Colonic mucosa (tissue), 4 donors: ENCODE measurements around the gene GPBP1L1. TPM values are rescaled to one million over a fixed set of nuclear protein-coding genes. Genes with fewer than 3 reads are reported as not detected.

Experiments used
- DNase-seq: peaks from one replicate; pipeline ENCODE4 v3.0.0-alpha.2; 2020
- H3K27ac ChIP-seq: fragments of 200-600 bp; one replicate; pipeline ENCODE4 v1.8.0; 2021
- H3K27me3 ChIP-seq: fragments of 200-600 bp; one replicate; pipeline ENCODE4 v1.8.0; 2021
- H3K36me3 ChIP-seq: fragments of 200-600 bp; one replicate; pipeline ENCODE4 v1.8.0; 2021
- H3K4me1 ChIP-seq: fragments of 200-600 bp; one replicate; pipeline ENCODE4 v1.8.0; 2021; ENCODE audit warnings: mild to moderate bottlenecking
- H3K4me3 ChIP-seq: fragments of 200-600 bp; one replicate; pipeline ENCODE4 v1.8.0; 2021
- H3K9ac ChIP-seq, 2 donors: one replicate each; pipeline ENCODE4 v1.7.0; 2013; ENCODE audit warnings: control low read depth in 2 of 2, low read depth in 2 of 2, low read length in 2 of 2
- H3K9me3 ChIP-seq: fragments of 200-600 bp; one replicate; pipeline ENCODE4 v1.8.0; 2021
- intact Hi-C: fragments of 100-400 bp; cut with DNase I; formaldehyde crosslinking; loops from one replicate; pipeline ENCODE4 v1.14.1; 2022
- total RNA-seq, 2 donors: library from RNA; stranded (reverse); fragmentation: NEBNext Ultra II Directional in 1 of 2; extraction: Animal tissue kit (Norgen Biotek cat#: 25700) in 1 of 2; gene quantifications; one replicate each; pipeline ENCODE4 v1.2.1, GENCODE V29; 2021
- TF ChIP-seq, protein P1 (sequence below): fragments of 200-600 bp; IDR thresholded peaks from one replicate; pipeline ENCODE4 v1.8.0; 2022; ENCODE audit warnings: antibody characterized with exemption, mild to moderate bottlenecking
- donor health status: healthy.
- donor health status: DM: no; HTN: no; CAD: no.
- donor health status: DM: no; HTN: no; CAD: no.

Gene GPBP1L1
- total RNA-seq, 2 donors from 2014 or later = 157 to 214 TPM

DNA sequence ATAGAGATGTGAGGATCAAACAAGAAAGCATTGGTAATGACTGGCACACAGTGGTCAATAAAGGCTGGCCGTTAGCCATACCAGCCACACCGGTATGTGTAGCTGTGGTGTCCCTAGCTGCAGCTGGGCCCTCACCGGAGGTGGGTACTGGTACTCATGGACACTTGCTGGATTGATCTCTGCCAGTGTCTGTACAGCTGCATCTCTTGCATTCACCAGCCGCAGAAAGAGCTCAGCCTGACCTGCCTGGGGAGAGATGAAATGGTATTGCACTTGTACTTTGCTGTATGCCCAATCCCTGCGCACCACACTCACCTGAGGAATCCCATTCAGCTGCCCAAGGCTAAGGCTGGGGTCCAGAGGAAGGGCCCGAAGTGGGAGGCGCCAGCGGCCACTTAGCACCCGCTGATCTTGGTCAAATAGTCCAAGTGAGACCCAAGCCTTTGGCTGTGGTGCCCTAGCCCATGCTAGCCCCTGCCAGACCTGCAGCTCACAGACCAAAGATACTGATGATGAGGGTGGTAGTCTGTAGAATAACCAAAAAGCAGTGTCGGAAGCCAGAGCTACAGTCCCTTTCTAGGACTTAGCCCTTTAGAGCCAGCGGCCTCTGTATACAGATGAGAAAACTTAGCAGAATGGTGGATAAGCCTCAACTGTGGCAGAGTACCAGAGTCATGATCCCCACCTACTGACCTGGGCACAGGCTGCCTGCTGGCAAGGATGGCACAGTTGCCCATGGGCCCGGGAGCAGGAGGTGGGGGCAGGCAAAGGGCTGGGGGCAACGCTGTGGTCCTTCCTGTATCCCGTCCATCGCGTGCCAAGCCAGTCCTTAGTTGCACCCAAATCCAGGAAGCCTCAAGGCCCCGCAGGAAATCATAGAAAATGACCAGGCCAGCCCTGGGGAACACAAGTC, 65.5 kb downstream of the GPBP1L1 start:
- no peaks in the 10 kb centered on the region for H3K27me3 ChIP-seq
- H3K4me3 ChIP-seq = no peak overlapping the region
- intact Hi-C loops = no loop called here
- H3K9me3 ChIP-seq = no peaks in the 10 kb centered on the region
- H3K4me1 ChIP-seq = no peaks in the 10 kb centered on the region
- no peak for DNase-seq
- TF ChIP-seq, protein P1, sequence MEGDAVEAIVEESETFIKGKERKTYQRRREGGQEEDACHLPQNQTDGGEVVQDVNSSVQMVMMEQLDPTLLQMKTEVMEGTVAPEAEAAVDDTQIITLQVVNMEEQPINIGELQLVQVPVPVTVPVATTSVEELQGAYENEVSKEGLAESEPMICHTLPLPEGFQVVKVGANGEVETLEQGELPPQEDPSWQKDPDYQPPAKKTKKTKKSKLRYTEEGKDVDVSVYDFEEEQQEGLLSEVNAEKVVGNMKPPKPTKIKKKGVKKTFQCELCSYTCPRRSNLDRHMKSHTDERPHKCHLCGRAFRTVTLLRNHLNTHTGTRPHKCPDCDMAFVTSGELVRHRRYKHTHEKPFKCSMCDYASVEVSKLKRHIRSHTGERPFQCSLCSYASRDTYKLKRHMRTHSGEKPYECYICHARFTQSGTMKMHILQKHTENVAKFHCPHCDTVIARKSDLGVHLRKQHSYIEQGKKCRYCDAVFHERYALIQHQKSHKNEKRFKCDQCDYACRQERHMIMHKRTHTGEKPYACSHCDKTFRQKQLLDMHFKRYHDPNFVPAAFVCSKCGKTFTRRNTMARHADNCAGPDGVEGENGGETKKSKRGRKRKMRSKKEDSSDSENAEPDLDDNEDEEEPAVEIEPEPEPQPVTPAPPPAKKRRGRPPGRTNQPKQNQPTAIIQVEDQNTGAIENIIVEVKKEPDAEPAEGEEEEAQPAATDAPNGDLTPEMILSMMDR = no peak
- H3K9ac ChIP-seq = no peak overlapping the region
- no peak overlapping the region for H3K27ac ChIP-seq
- H3K36me3 ChIP-seq = no peaks in the 10 kb centered on the region

- H3K27me3 ChIP-seq = no peaks in the 10 kb centered on the region
- TF ChIP-seq, protein P1 = no peak
- intact Hi-C loops = no loop called here
- H3K9me3 ChIP-seq = no peaks in the 10 kb centered on the region
- H3K4me3 ChIP-seq = no peak overlapping the region
- H3K36me3 ChIP-seq = no peaks in the 10 kb centered on the region
- H3K9ac ChIP-seq = no peak overlapping the region
- no peak overlapping the region for H3K27ac ChIP-seq
- no peaks in the 10 kb centered on the region for H3K4me1 ChIP-seq
- no peak for DNase-seq
Measured at GRCh38 chr1:45619149-45619921, 67.0 kb downstream of the GPBP1L1 start.

- Histone ChIP-seq H3K4me3 (no peak overlapping the region), H3K27ac (no peak overlapping the region), H3K9me3 (no peaks in the 10 kb centered on the region), H3K4me1 (no peaks in the 10 kb centered on the region), H3K9ac (no peak overlapping the region), H3K36me3 (no peaks in the 10 kb centered on the region), H3K27me3 (no peaks in the 10 kb centered on the region)
- DNase-seq = no peak
- intact Hi-C loops = no loop called here
- TF ChIP-seq, protein P1 = no peak
Measured at GRCh38 chr1:45617618-45618017, 68.7 kb downstream of the GPBP1L1 start.

- DNase-seq = no peak
- intact Hi-C loops = no loop called here
- Histone ChIP-seq H3K36me3 (no peaks in the 10 kb centered on the region), H3K4me1 (no peaks in the 10 kb centered on the region), H3K4me3 (no peak overlapping the region), H3K27me3 (no peaks in the 10 kb centered on the region), H3K9ac (no peak overlapping the region), H3K9me3 (no peaks in the 10 kb centered on the region), H3K27ac (no peak overlapping the region)
- TF ChIP-seq, protein P1 = no peak
Measured at GRCh38 chr1:45615885-45616284, 70.4 kb downstream of the GPBP1L1 start.

DNA sequence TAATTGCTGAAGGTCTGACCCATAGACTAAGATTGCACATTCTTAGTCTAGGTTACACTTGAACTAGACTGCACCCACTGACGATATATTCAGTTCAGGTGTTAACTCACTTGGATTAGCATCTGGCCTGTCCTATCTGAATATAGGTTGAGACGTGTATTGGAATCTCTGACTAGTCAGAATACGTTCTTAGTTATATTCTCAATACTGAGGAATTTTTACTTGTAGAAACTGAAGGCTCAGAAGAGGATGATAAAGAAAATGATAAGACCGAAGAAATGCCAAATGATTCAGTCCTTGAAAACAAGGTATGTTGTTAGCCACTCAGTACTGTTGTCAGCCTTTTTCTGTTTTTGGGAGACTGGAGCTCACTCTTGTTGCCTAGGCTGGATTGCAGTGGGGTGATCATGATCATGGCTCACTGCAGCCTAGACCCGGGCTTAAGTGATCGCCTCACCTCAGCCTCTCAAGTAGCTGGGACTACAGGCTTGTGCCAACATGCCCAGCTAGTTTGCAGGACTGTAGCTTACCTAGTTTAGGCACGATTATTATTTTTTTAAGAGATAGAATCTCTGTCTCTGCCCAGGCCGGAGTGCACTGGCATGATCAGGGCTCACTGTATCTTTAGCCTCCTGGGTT, 73.3 kb downstream of the GPBP1L1 start:
- H3K9ac ChIP-seq = no peak overlapping the region
- intact Hi-C loops = no loop called here

More for the DNA sequence above, 73.3 kb downstream of the GPBP1L1 start:
- Histone ChIP-seq H3K9me3 (no peaks in the 10 kb centered on the region), H3K36me3 (no peaks in the 10 kb centered on the region), H3K4me3 (no peak overlapping the region), H3K27ac (no peak overlapping the region), H3K27me3 (no peaks in the 10 kb centered on the region), H3K4me1 (no peaks in the 10 kb centered on the region)
- TF ChIP-seq, protein P1 = no peak
- no peak for DNase-seq
